Liver (tissue), 9 donors: ENCODE measurements around the gene RINT1. TPM values are rescaled to one million over a fixed set of nuclear protein-coding genes. Genes with fewer than 3 reads are reported as not detected.

ENCODE experiments used
- DNase-seq: peaks from one replicate; pipeline ENCODE4 v3.0.0-alpha.2; 2017; ENCODE audit warnings: low spot score
- H3K27ac ChIP-seq, 2 donors: one replicate each; pipeline ENCODE4 v1.7.0; 2013; ENCODE audit warnings: inconsistent platforms in 2 of 2, low read length in 2 of 2, control low read depth in 1 of 2, low read depth in 1 of 2, mild to moderate bottlenecking in 1 of 2
- H3K27me3 ChIP-seq, 4 donors: one replicate each; pipeline versions ENCODE4 v1.6.1 to v1.7.0; 2013; ENCODE audit warnings: low read length in 3 of 4, inconsistent platforms in 1 of 4, mild to moderate bottlenecking in 1 of 4, moderate library complexity in 1 of 4; ENCODE audit not compliant: control insufficient read depth in 4 of 4, insufficient read depth in 4 of 4
- H3K36me3 ChIP-seq, 4 donors: one replicate each; pipeline versions ENCODE4 v1.6.1 to v1.7.0; 2013; ENCODE audit warnings: low read length in 3 of 4, mild to moderate bottlenecking in 3 of 4, low read depth in 1 of 4, moderate library complexity in 1 of 4; ENCODE audit not compliant: control insufficient read depth in 4 of 4, insufficient read depth in 3 of 4
- H3K4me1 ChIP-seq, 4 donors: one replicate each; pipeline versions ENCODE4 v1.6.1 to v1.7.0; 2013; ENCODE audit warnings: low read length in 3 of 4, mild to moderate bottlenecking in 3 of 4, moderate library complexity in 1 of 4; ENCODE audit not compliant: control insufficient read depth in 4 of 4, insufficient read depth in 4 of 4
- H3K4me3 ChIP-seq, 3 donors: one replicate each; pipeline versions ENCODE4 v1.6.1 to v1.7.0; 2013; ENCODE audit warnings: low read length in 3 of 3, control low read depth in 1 of 3, low read depth in 1 of 3, mild to moderate bottlenecking in 1 of 3
- H3K9ac ChIP-seq, 2 donors: one replicate each; pipeline ENCODE4 v1.7.0; 2013; ENCODE audit warnings: low read length in 2 of 2, mild to moderate bottlenecking in 2 of 2, moderate library complexity in 2 of 2, control low read depth in 1 of 2, low read depth in 1 of 2
- H3K9me3 ChIP-seq, 4 donors: one replicate each; pipeline versions ENCODE4 v1.6.1 to v1.7.0; 2013; ENCODE audit warnings: low read length in 3 of 4; ENCODE audit not compliant: control insufficient read depth in 4 of 4
- ATF3 ChIP-seq: IDR thresholded peaks from 2 replicates; pipeline ENCODE4 v1.6.1; 2016; ENCODE audit warnings: antibody characterized with exemption
- EGR1 ChIP-seq, 2 donors: IDR thresholded peaks; 2 replicates each; pipeline ENCODE4 v1.6.1; 2016 to 2018; ENCODE audit warnings: antibody characterized with exemption in 2 of 2, low read depth in 2 of 2
- FOXA2 ChIP-seq: IDR thresholded peaks from 2 replicates; pipeline ENCODE4 v1.6.1; 2016; ENCODE audit warnings: antibody characterized with exemption
- GABPA ChIP-seq, 2 donors: IDR thresholded peaks in 1 of 2; conservative IDR thresholded peaks in 1 of 2; 2 replicates each; pipeline ENCODE4 v1.6.1; 2016; ENCODE audit warnings: antibody characterized with exemption in 2 of 2, mild to moderate bottlenecking in 1 of 2, moderate library complexity in 1 of 2
- HNF4A ChIP-seq, 2 donors: conservative IDR thresholded peaks; 2 replicates each; pipeline ENCODE4 v1.6.1; 2016; ENCODE audit warnings: antibody characterized with exemption in 2 of 2, mild to moderate bottlenecking in 2 of 2
- HNF4G ChIP-seq: IDR thresholded peaks from 2 replicates; pipeline ENCODE4 v1.6.1; 2016; ENCODE audit warnings: antibody characterized with exemption
- JUND ChIP-seq, 2 donors: IDR thresholded peaks; 2 replicates each; pipeline ENCODE4 v1.6.1; 2016; ENCODE audit warnings: antibody characterized with exemption in 2 of 2
- NR2F2 ChIP-seq: IDR thresholded peaks from 2 replicates; pipeline ENCODE4 v1.6.1; 2016; ENCODE audit warnings: antibody characterized with exemption
- RAD21 ChIP-seq, 2 donors: IDR thresholded peaks; 2 replicates each; pipeline ENCODE4 v1.6.1; 2016; ENCODE audit warnings: antibody characterized with exemption in 2 of 2, mild to moderate bottlenecking in 2 of 2
- RXRA ChIP-seq, 2 donors: IDR thresholded peaks; 2 replicates each; pipeline ENCODE4 v1.6.1; 2017 to 2018; ENCODE audit warnings: antibody characterized with exemption in 2 of 2, mild to moderate bottlenecking in 1 of 2
- SP1 ChIP-seq: IDR thresholded peaks from 2 replicates; pipeline ENCODE4 v1.6.1; 2018; ENCODE audit warnings: antibody characterized with exemption, mild to moderate bottlenecking
- TAF1 ChIP-seq: conservative IDR thresholded peaks from 2 replicates; pipeline ENCODE4 v1.6.1; 2016; ENCODE audit warnings: antibody characterized with exemption, mild to moderate bottlenecking
- YY1 ChIP-seq: IDR thresholded peaks from 2 replicates; pipeline ENCODE4 v1.6.1; 2016; ENCODE audit warnings: antibody characterized with exemption, mild to moderate bottlenecking
- ZBTB33 ChIP-seq: IDR thresholded peaks from 2 replicates; pipeline ENCODE4 v1.6.1; 2016; ENCODE audit warnings: antibody characterized with exemption
- WGBS: extraction: QIAGEN DNeasy Blood & Tissue Kit; methylation state at CpG from one replicate; pipeline ENCODE4 v1.1.7; 2013; 5-methylcytosine and 5-hydroxymethylcytosine counted together
- polyA plus RNA-seq, 2 donors: library from polyadenylated mRNA; stranded (reverse) in 1 of 2; unstranded in 1 of 2; fragments of 200-250 nt in 1 of 2; fragments of >200 nt in 1 of 2; fragmentation: Nextera tagmentation in 1 of 2; extraction: Ambion mirVana in 1 of 2; gene quantifications; one replicate each; pipeline versions ENCODE4 v1.2.1 to v1.2.3, GENCODE V29; 2013 to 2015
- total RNA-seq, 2 donors: library from RNA; depleted of rRNA; stranded (reverse); fragments of >200 nt; gene quantifications; one replicate each; pipeline ENCODE4 v1.2.3, GENCODE V29; 2014
- TF ChIP-seq, protein P1 (sequence below): IDR thresholded peaks from 2 replicates; pipeline ENCODE4 v1.6.1; 2016; ENCODE audit warnings: antibody characterized with exemption
- TF ChIP-seq, protein P2 (sequence below): IDR thresholded peaks from 2 replicates; pipeline ENCODE4 v1.6.1; 2016; ENCODE audit warnings: antibody characterized with exemption, mild to moderate bottlenecking
- TF ChIP-seq, protein P3 (sequence below): fragments of 150-350 bp; IDR thresholded peaks from 2 replicates; pipeline ENCODE4 v1.5.1; 2017; ENCODE audit warnings: improper control_type of control experiment, low read depth, low read length; ENCODE audit not compliant: missing input control
- donor health status: healthy.
- donor health status: healthy.
- donor health status: healthy.
- donor health status: healthy.
- donor health status: healthy.

RINT1 gene
- total and polyA plus RNA-seq, 4 donors: 4.5 to 10.9 (median 7.2) TPM

- DNase-seq: no peak
- WGBS: 66% methylated on average over 3 of the region's 3 CpGs
- no peak overlapping the region for H3K4me3 ChIP-seq
- TF ChIP-seq EGR1 (IDR thresholded peaks at IDR 0.05; ENCODE audit: low read depth in 2 of 2): no peak
- TF ChIP-seq RAD21 (IDR thresholded peaks at IDR 0.05): no peak
- TF ChIP-seq, protein P1, sequence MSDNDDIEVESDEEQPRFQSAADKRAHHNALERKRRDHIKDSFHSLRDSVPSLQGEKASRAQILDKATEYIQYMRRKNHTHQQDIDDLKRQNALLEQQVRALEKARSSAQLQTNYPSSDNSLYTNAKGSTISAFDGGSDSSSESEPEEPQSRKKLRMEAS: no peak
- TF ChIP-seq ATF3: no peak
- no peak overlapping the region for H3K9ac ChIP-seq
- no peaks in the 10 kb centered on the region for H3K4me1 ChIP-seq
- H3K9me3 ChIP-seq: no peaks in the 10 kb centered on the region
- H3K27ac ChIP-seq: no peak overlapping the region
- no peaks in the 10 kb centered on the region for H3K27me3 ChIP-seq
- no peaks in the 10 kb centered on the region for H3K36me3 ChIP-seq
These were observed 67.5 kb downstream of the RINT1 start for GRCh38 chr7:105599551-105599950.

DNA sequence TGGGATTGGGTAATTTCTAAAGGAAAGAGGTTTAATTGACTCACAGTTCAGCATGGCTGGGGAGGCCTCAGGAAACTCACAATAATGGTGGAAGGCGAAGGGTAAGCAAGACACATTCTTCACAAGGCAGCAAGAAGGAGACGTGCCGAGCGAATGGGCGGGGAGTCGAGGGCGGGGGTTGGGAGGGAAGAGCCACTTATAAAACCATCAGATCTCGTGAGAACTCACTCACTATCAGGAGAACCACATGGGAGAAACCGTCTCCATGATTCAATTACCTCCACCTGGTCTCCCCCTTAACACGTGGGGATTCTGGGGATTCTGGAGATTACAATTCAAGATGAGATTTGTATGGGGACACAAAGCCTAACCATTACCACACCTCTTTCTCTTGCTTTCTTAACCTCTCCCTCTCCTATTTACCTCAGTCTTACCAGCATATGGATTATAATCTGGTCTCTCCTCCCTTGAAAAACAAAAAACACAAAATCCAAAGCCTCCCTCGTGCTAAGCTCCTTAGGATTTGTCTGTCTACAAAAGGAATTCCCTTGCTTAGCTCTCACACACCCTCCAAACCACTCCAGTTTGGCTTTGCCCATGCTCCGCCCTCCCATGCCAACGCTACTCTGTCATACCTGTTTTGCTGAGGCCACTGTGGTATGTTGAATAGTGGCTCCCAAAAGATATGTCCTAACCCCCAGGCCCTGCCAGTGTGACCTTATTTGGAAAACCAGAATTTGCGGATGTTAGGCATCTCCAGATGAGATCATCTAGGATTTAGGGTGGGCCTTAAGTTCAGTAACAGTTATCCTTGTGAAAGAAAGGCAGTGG lies 68.9 kb downstream of the RINT1 start:
- WGBS: 81% methylated on average over 14 of the region's 14 CpGs
- H3K9me3 ChIP-seq: no peaks in the 10 kb centered on the region
- TF ChIP-seq TAF1 (no peak), EGR1 (IDR thresholded peaks at IDR 0.05; ENCODE audit: low read depth in 2 of 2) (no peak), RAD21 (IDR thresholded peaks at IDR 0.05) (no peak), YY1 (no peak), ZBTB33 (no peak), NR2F2 (no peak), HNF4A (conservative IDR thresholded peaks at IDR 0.05) (no peak), RXRA (IDR thresholded peaks at IDR 0.05) (no peak), GABPA (IDR thresholded peaks at IDR 0.05 in 1 of 2, conservative IDR thresholded peaks at IDR 0.05 in 1 of 2) (no peak), JUND (IDR thresholded peaks at IDR 0.05) (no peak), ATF3 (no peak), FOXA2 (no peak), HNF4G (no peak), SP1 (no peak)
- TF ChIP-seq, protein P1: no peak
- TF ChIP-seq, protein P2, sequence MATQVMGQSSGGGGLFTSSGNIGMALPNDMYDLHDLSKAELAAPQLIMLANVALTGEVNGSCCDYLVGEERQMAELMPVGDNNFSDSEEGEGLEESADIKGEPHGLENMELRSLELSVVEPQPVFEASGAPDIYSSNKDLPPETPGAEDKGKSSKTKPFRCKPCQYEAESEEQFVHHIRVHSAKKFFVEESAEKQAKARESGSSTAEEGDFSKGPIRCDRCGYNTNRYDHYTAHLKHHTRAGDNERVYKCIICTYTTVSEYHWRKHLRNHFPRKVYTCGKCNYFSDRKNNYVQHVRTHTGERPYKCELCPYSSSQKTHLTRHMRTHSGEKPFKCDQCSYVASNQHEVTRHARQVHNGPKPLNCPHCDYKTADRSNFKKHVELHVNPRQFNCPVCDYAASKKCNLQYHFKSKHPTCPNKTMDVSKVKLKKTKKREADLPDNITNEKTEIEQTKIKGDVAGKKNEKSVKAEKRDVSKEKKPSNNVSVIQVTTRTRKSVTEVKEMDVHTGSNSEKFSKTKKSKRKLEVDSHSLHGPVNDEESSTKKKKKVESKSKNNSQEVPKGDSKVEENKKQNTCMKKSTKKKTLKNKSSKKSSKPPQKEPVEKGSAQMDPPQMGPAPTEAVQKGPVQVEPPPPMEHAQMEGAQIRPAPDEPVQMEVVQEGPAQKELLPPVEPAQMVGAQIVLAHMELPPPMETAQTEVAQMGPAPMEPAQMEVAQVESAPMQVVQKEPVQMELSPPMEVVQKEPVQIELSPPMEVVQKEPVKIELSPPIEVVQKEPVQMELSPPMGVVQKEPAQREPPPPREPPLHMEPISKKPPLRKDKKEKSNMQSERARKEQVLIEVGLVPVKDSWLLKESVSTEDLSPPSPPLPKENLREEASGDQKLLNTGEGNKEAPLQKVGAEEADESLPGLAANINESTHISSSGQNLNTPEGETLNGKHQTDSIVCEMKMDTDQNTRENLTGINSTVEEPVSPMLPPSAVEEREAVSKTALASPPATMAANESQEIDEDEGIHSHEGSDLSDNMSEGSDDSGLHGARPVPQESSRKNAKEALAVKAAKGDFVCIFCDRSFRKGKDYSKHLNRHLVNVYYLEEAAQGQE: no peak
- TF ChIP-seq, protein P3, sequence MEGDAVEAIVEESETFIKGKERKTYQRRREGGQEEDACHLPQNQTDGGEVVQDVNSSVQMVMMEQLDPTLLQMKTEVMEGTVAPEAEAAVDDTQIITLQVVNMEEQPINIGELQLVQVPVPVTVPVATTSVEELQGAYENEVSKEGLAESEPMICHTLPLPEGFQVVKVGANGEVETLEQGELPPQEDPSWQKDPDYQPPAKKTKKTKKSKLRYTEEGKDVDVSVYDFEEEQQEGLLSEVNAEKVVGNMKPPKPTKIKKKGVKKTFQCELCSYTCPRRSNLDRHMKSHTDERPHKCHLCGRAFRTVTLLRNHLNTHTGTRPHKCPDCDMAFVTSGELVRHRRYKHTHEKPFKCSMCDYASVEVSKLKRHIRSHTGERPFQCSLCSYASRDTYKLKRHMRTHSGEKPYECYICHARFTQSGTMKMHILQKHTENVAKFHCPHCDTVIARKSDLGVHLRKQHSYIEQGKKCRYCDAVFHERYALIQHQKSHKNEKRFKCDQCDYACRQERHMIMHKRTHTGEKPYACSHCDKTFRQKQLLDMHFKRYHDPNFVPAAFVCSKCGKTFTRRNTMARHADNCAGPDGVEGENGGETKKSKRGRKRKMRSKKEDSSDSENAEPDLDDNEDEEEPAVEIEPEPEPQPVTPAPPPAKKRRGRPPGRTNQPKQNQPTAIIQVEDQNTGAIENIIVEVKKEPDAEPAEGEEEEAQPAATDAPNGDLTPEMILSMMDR: no peak
- DNase-seq: no peak
- no peaks in the 10 kb centered on the region for H3K27me3 ChIP-seq
- H3K36me3 ChIP-seq: no peaks in the 10 kb centered on the region
- no peak overlapping the region for H3K4me3 ChIP-seq
- H3K9ac ChIP-seq: no peak overlapping the region
- H3K4me1 ChIP-seq: no peaks in the 10 kb centered on the region
- no peak overlapping the region for H3K27ac ChIP-seq
